Subcutaneous abdominal adipose tissue (tissue), 5 donors: ENCODE measurements around the gene IFFO2.

ENCODE experiments used
- H3K27ac ChIP-seq: one replicate; pipeline ENCODE4 v1.7.0; 2013; ENCODE audit warnings: low read depth, mild to moderate bottlenecking, inconsistent platforms, low read length, moderate library complexity
- H3K27me3 ChIP-seq, 5 donors: one replicate each; pipeline ENCODE4 v1.7.0; 2013; ENCODE audit warnings: low read length in 5 of 5, inconsistent platforms in 1 of 5; ENCODE audit not compliant: control insufficient read depth in 5 of 5, insufficient read depth in 4 of 5
- H3K36me3 ChIP-seq, 5 donors: one replicate each; pipeline ENCODE4 v1.7.0; 2013; ENCODE audit warnings: low read length in 5 of 5; ENCODE audit not compliant: control insufficient read depth in 5 of 5, insufficient read depth in 5 of 5
- H3K4me1 ChIP-seq, 5 donors: one replicate each; pipeline ENCODE4 v1.7.0; 2013; ENCODE audit warnings: low read length in 5 of 5, mild to moderate bottlenecking in 3 of 5, moderate library complexity in 1 of 5; ENCODE audit not compliant: control insufficient read depth in 5 of 5, insufficient read depth in 5 of 5
- H3K4me3 ChIP-seq, 5 donors: one replicate each; pipeline ENCODE4 v1.7.0; 2013; ENCODE audit warnings: low read length in 5 of 5, low read depth in 1 of 5
- H3K9ac ChIP-seq, 5 donors: one replicate each; pipeline ENCODE4 v1.7.0; 2013; ENCODE audit warnings: low read length in 5 of 5, mild to moderate bottlenecking in 4 of 5, moderate library complexity in 3 of 5
- H3K9me3 ChIP-seq, 5 donors: one replicate each; pipeline ENCODE4 v1.7.0; 2013; ENCODE audit warnings: low read length in 5 of 5; ENCODE audit not compliant: control insufficient read depth in 5 of 5
- donor health status: healthy.
- donor health status: healthy.
- donor health status: healthy.
- donor health status: healthy.
- donor health status: healthy.

The IFFO2 gene

DNA sequence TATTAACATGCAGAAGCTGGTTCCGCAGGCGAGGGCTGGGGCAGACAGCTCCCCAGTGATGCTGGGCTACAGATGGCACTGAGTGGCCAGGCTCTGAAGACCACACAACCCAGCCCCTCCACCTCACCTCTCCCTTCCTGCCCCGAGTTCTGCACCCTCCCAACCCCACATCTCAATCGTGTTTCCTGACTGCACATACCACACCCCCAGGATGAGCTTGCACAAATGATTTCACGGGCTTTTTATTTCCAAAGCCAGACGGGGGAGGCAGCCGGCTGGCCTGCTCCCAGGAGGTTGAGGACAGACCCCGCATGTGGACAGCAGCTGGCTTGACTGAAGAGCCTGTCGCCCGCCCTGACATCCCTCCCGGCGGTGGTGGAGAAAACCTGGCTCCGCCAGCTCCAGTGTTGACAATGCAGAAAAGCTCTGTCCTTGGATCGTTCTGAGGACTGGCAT is 32.7 kb downstream of the IFFO2 start:
- Histone ChIP-seq H3K9me3 (no peaks in the 10 kb centered on the region), H3K36me3 (peaks cover 0 to 16% (median 11%) of the 10 kb centered on the region in 5 donors), H3K4me1 (peaks cover 20 to 67% (median 62%) of the 10 kb centered on the region in 5 donors), H3K4me3 (no peak overlapping the region), H3K9ac (no peak overlapping the region), H3K27ac (peak overlapping the region; percentile 90), H3K27me3 (no peaks in the 10 kb centered on the region)

DNA sequence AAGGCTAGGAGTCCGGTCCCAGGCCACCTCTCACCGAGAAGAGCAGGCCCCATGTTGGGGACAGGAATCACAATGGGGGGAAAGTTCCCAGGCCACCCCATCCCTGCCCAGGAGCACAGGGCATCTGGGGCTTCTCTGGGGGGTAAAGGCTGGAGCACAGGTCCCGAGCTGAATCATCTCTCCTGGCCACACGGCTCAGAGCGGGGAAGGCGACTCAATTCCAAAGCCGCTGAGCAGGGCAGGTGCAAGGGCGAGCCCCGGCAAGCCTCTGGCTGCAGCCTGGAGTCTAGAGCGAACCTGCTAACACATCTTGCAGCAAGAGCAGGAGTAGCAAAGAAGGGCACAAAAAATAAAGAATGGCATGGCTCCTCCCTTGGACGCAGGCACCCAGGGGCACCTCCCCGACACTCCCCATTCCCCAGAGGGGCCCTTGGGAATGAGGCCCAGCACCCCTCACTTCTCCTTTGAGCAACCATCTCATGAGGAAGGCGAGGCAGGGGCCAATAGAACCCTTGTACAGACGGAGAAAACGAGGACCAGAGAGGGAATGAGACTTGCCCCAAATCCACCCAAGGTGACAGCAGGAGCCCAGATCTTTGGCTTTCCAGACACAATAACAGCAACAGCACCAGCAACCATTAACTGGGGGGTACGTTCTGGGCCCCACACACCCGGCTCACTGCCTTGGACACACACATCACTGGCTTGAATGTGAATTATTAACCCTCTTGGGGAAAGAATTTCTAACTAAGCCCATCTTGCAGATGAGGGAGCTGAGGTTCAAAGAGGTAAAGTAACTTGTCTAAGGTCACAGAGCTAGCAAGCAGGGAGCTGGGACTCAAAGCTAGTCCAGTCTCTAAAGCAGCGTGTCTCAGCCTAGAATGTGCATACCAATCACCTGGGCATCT is 33.4 kb downstream of the IFFO2 start:
- Histone ChIP-seq H3K4me1 (peaks cover 20 to 61% (median 55%) of the 10 kb centered on the region in 5 donors), H3K9ac (peak overlapping the region in 3 of 5 donors; percentile 31 to 73 (median 48)), H3K27me3 (no peaks in the 10 kb centered on the region), H3K4me3 (peak overlapping the region in 4 of 5 donors; percentile 13 to 50 (median 19)), H3K9me3 (no peaks in the 10 kb centered on the region), H3K27ac (peak overlapping the region; percentile 90), H3K36me3 (peaks cover 0 to 23% (median 16%) of the 10 kb centered on the region in 5 donors)

DNA sequence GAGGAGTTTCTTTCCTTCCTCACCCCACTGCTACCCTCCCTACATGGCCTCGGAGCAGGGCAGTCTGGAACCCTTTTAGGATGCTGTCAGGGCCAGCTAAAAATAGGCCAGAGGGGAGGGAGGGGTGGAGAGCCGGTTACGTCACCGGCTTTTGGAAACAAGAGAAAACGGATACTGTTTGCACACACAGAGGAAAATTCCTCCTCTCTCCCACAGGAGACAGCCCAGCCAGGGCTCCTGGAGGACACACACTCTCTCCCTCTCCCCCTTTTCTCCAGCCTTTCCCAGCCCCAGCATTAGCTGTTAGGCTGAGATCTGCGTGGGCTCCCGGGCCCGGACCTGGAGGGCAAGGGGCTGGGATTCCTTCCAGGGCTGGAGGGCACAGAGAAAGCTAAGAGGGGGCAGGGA is 34.2 kb downstream of the IFFO2 start:
- Histone ChIP-seq H3K9ac (peak overlapping the region in 4 of 5 donors; percentile 31 to 73 (median 48)), H3K9me3 (no peaks in the 10 kb centered on the region), H3K4me3 (peak overlapping the region in 4 of 5 donors; percentile 13 to 50 (median 19)), H3K27me3 (no peaks in the 10 kb centered on the region), H3K27ac (peak overlapping the region; percentile 90), H3K4me1 (peaks cover 20 to 54% (median 48%) of the 10 kb centered on the region in 5 donors), H3K36me3 (peaks cover 0 to 30% (median 19%) of the 10 kb centered on the region in 5 donors)

DNA sequence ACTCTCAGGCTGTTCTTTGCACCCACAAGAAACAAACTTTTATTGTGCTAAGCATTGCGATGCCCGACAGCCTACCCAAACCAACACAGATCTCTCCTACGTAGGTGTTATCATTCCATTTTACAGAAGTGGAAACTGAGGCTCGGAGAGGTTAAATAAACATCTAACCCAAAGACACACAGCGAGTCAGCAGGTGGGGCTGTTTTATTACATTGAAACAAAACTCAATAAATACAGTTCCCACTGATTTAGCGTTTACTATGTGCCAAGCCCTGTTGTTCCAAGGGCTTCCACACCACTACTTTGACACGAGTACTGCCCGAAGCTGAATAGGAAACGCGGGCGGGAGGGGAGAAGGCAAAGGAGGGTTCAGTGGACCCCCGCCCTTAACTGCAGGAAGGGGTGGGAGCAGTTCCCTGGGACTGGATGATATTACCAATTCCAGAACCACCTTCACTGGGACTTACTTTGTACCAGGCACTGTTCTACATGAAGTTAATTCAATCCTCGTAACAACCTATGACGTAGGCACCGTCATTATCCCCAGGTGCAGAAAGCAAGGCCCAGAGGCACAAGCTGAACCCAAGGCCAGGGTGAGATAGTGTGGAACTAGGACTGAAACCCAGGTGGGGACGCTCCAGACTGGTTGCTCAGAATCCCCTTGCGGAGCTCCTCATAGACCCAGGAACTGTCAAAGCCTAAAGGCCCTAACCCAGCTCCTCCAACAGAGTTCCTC is 34.8 kb downstream of the IFFO2 start:
- Histone ChIP-seq H3K36me3 (peaks cover 0 to 36% (median 22%) of the 10 kb centered on the region in 5 donors), H3K4me3 (peak overlapping the region in 1 of 5 donors; percentile 50)

GRCh38 chr1:18920931-18921330 is 35.5 kb downstream of the IFFO2 start:
- H3K4me3 ChIP-seq: no peak overlapping the region
- H3K9me3 ChIP-seq: no peaks in the 10 kb centered on the region
- H3K9ac ChIP-seq: no peak overlapping the region
- H3K27me3 ChIP-seq: no peaks in the 10 kb centered on the region
- H3K4me1 ChIP-seq: peaks cover 18 to 40% (median 34%) of the 10 kb centered on the region in 5 donors
- H3K27ac ChIP-seq: no peak overlapping the region
- H3K36me3 ChIP-seq: peaks cover 0 to 44% (median 28%) of the 10 kb centered on the region in 5 donors

More for the DNA sequence above, 34.8 kb downstream of the IFFO2 start:
- Histone ChIP-seq H3K9me3 (no peaks in the 10 kb centered on the region), H3K4me1 (peaks cover 18 to 47% (median 41%) of the 10 kb centered on the region in 5 donors), H3K27me3 (no peaks in the 10 kb centered on the region), H3K9ac (peak overlapping the region in 3 of 5 donors; percentile 27 to 73 (median 48)), H3K27ac (peak overlapping the region; percentile 90)

- H3K27ac ChIP-seq: no peak overlapping the region
- no peaks in the 10 kb centered on the region for H3K27me3 ChIP-seq
- H3K9ac ChIP-seq: no peak overlapping the region
- H3K4me3 ChIP-seq: no peak overlapping the region
- peaks cover 18 to 41% (median 38%) of the 10 kb centered on the region in 5 donors for H3K4me1 ChIP-seq
- H3K36me3 ChIP-seq: peaks cover 0 to 52% (median 32%) of the 10 kb centered on the region in 5 donors
- H3K9me3 ChIP-seq: no peaks in the 10 kb centered on the region
Measured at GRCh38 chr1:18919956-18920355, 36.5 kb downstream of the IFFO2 start.

GRCh38 chr1:18919197-18919905 is 37.1 kb downstream of the IFFO2 start:
- Histone ChIP-seq H3K4me1 (peaks cover 18 to 43% (median 38%) of the 10 kb centered on the region in 5 donors), H3K9ac (no peak overlapping the region), H3K36me3 (peaks cover 0 to 54% (median 32%) of the 10 kb centered on the region in 5 donors)

GRCh38 chr1:18918417-18918816 is 38.1 kb downstream of the IFFO2 start:
- H3K9ac ChIP-seq: no peak overlapping the region
- H3K9me3 ChIP-seq: no peaks in the 10 kb centered on the region
- H3K36me3 ChIP-seq: peaks cover 0 to 54% (median 32%) of the 10 kb centered on the region in 5 donors
- H3K4me1 ChIP-seq: peaks cover 14 to 41% (median 36%) of the 10 kb centered on the region in 5 donors
- no peak overlapping the region for H3K4me3 ChIP-seq
- H3K27ac ChIP-seq: no peak overlapping the region
- H3K27me3 ChIP-seq: no peaks in the 10 kb centered on the region

More at GRCh38 chr1:18919197-18919905, 37.1 kb downstream of the IFFO2 start:
- H3K27me3 ChIP-seq: no peaks in the 10 kb centered on the region
- H3K4me3 ChIP-seq: no peak overlapping the region
- H3K9me3 ChIP-seq: no peaks in the 10 kb centered on the region
- H3K27ac ChIP-seq: no peak overlapping the region

GRCh38 chr1:18917071-18917799 is 39.2 kb downstream of the IFFO2 start:
- H3K36me3 ChIP-seq: peaks cover 0 to 54% (median 35%) of the 10 kb centered on the region in 5 donors

More at GRCh38 chr1:18917071-18917799, 39.2 kb downstream of the IFFO2 start:
- H3K27ac ChIP-seq: no peak overlapping the region
- no peak overlapping the region for H3K4me3 ChIP-seq
- peaks cover 7 to 37% (median 33%) of the 10 kb centered on the region in 5 donors for H3K4me1 ChIP-seq
- H3K27me3 ChIP-seq: no peaks in the 10 kb centered on the region
- no peaks in the 10 kb centered on the region for H3K9me3 ChIP-seq
- no peak overlapping the region for H3K9ac ChIP-seq
